Progenitor cell of endocrine pancreas (in vitro differentiated cells): Measurements from ENCODE around the gene GMDS. TPM values are rescaled to one million over a fixed set of nuclear protein-coding genes. Genes with fewer than 3 reads are reported as not detected.

Experiments used
- DNase-seq: peaks from one replicate; pipeline ENCODE4 v3.0.0; 2021; ENCODE audit warnings: low spot score; ENCODE audit not compliant: unreplicated experiment
- H3K27ac Mint-ChIP-seq: 2 replicates; pipeline ENCODE4 v1.8.0; 2021; ENCODE audit warnings: mild to moderate bottlenecking, moderate library complexity, mixed read lengths
- H3K27me3 Mint-ChIP-seq: 2 replicates; pipeline ENCODE4 v1.8.0; 2021; ENCODE audit warnings: mixed read lengths
- H3K36me3 Mint-ChIP-seq: 2 replicates; pipeline ENCODE4 v1.8.0; 2022; ENCODE audit warnings: mixed read lengths; ENCODE audit not compliant: insufficient read depth
- H3K4me1 Mint-ChIP-seq: 2 replicates; pipeline ENCODE4 v1.8.0; 2021; ENCODE audit warnings: low read depth, mixed read lengths
- H3K4me3 Mint-ChIP-seq: 2 replicates; pipeline ENCODE4 v1.8.0; 2021; ENCODE audit warnings: low read depth, mild to moderate bottlenecking, moderate library complexity, mixed read lengths
- H3K9me3 Mint-ChIP-seq: 2 replicates; pipeline ENCODE4 v1.8.0; 2021; ENCODE audit warnings: low read depth, mixed read lengths
- CTCF ChIP-seq: fragments of 200-600 bp; sonication (generic); IDR thresholded peaks from one replicate; pipeline ENCODE4 v1.5.0; 2021; ENCODE audit warnings: antibody characterized with exemption, mild to moderate bottlenecking; ENCODE audit not compliant: unreplicated experiment
- total RNA-seq: library from RNA; stranded (reverse); gene quantifications from 2 replicates; pipeline ENCODE4 v1.2.1, GENCODE V29; 2021

The GMDS gene
- total RNA-seq, 1 donor from 2014 or later = 17.2 TPM

DNA sequence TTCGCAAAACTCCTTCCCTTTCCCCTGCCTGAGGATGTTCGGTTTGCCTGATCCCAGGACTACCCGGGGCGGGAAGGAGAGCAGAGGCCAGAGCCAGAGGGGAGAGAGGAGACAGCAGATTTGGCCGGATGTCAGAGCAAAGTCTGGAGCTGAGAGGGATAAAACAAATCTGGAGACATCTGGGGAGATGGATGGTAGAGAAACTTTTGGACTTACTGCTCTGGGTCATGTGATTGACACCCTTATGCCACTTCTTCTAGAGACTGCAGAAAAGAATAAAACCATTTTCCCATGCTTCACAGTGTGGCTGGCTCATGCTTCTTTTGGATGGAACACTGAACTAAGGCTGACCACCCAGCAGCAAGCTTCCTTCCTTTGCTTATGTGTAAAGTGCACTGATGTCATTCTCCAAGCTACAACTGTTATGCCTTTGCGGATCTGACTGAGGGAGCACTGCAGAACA is 461.0 kb downstream of the GMDS start:
- no peak overlapping the region for H3K27ac Mint-ChIP-seq
- no peaks in the 10 kb centered on the region for H3K36me3 Mint-ChIP-seq
- no peak overlapping the region for H3K4me3 Mint-ChIP-seq
- no peaks in the 10 kb centered on the region for H3K9me3 Mint-ChIP-seq
- H3K4me1 Mint-ChIP-seq = no peaks in the 10 kb centered on the region
- DNase-seq = no peak
- TF ChIP-seq CTCF = no peak
- H3K27me3 Mint-ChIP-seq = peaks cover 13% of the 10 kb centered on the region

DNA sequence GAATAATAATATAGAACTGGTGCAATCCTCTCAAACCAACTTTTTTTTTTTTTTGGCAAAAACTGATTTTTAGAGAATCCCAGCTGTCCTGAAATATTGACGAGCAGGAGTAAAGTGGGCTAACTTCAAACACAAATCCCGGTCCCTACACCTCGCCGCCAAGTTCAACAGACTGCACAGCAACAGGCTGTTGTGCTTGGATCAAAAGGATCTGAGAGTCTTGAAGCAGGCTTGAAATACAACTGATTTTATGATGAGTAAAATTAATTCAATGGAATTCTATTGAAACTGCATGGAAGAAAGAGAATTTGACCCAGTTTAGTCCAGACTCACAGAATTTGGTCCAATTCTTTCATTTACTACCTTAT is 463.6 kb downstream of the GMDS start:
- no peaks in the 10 kb centered on the region for H3K9me3 Mint-ChIP-seq
- H3K4me1 Mint-ChIP-seq = peaks cover 3% of the 10 kb centered on the region
- no peak for TF ChIP-seq CTCF
- H3K36me3 Mint-ChIP-seq = no peaks in the 10 kb centered on the region
- H3K27me3 Mint-ChIP-seq = peaks cover 6% of the 10 kb centered on the region
- no peak overlapping the region for H3K4me3 Mint-ChIP-seq
- no peak for DNase-seq
- no peak overlapping the region for H3K27ac Mint-ChIP-seq

- no peak for DNase-seq
- Mint-ChIP-seq H3K27ac (no peak overlapping the region), H3K4me3 (no peak overlapping the region), H3K4me1 (peaks cover 3% of the 10 kb centered on the region), H3K27me3 (peaks cover 6% of the 10 kb centered on the region), H3K36me3 (no peaks in the 10 kb centered on the region), H3K9me3 (no peaks in the 10 kb centered on the region)
- no peak for TF ChIP-seq CTCF
Measured at GRCh38 chr6:1781152-1781816, 464.1 kb downstream of the GMDS start.

DNA sequence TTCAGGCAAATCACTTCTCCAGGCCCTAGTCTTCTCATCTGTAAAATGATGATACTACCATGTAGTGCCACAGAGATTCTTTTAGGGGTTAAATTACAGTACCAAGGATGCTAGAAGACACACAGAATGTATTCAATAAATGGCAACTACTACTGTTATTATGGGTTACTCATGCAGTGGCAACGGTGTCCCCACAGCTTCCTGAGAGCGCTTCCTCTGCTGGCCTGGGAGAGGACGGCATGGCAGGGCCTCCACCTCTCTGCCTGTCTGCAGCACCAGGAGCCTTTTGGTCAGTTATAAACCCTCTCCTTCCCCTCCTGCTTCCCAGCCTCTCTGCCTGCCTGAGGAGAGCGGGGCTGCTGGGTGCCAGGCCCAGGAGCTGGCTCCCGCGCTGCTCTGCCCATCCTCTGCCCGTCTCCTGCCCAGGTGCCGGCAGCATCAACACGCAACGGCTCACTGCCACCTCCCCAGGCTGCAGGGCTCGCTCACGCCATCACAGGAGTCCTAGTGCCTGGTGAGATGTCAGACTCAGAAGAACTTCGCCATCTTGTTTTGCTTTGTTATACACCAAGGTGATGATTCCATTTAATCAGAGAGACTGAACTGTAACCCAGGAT is 465.0 kb downstream of the GMDS start:
- no peak for DNase-seq
- H3K27ac Mint-ChIP-seq = no peak overlapping the region

More for the DNA sequence above, 465.0 kb downstream of the GMDS start:
- Mint-ChIP-seq H3K36me3 (no peaks in the 10 kb centered on the region), H3K27me3 (peaks cover 6% of the 10 kb centered on the region), H3K9me3 (no peaks in the 10 kb centered on the region), H3K4me1 (peaks cover 3% of the 10 kb centered on the region), H3K4me3 (no peak overlapping the region)
- TF ChIP-seq CTCF = no peak
